ENCODE data around the gene PEAK3.

Gene PEAK3

DNA sequence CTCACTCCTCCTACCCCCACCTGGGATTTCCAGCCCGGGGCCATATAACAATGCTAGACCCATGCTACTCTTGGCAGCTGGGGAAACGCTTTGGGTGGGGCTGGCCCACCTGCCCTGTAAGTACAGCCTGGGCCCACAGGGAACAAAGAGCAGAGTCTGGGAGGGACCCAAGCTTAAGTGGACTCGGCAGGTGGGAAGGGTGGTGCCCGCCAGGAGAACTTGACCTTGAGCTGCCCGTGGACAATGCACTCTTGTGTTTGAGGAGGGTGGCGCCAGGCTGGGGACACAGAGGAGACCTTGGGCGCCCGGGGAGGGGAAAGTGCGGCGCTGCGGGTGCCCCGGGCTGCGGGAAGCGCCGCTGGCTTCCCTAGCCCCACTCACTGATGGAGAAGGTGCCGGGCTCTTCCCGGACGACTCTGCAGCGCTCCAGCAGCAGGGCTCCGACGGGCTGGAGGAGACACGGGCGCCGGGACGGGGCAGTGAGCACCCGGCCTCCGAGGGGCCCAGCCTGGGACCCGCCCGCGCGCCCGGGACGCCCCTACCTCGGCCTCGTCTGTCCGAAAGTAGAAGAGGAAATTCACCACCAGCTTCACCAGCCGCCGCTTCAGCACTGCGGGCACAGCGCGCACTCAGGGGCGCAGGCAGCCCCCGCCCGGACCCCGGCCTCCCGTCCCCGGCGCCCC is 46.5 kb downstream of the PEAK3 start:
- peak; percentile 92 for DNase-seq

DNA sequence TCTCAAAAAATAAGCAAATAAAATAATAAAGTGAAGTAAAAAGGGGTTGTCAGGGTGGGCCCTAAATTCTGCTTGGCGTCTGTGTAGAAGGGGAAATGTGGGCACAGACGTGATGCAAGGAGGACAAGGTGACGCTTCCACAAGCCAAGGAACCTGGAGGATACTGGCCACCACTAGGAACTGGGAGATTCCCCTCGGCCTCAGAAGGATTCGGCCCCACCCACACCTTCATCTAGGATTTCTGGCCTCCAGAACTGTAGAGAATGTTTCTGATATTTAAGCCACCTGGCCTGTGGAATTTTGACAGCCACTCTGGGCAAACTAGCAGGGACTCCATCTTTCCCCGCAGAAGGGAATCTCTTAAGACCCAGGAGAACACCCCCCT is 47.0 kb downstream of the PEAK3 start:
- DNase-seq: no peak

DNA sequence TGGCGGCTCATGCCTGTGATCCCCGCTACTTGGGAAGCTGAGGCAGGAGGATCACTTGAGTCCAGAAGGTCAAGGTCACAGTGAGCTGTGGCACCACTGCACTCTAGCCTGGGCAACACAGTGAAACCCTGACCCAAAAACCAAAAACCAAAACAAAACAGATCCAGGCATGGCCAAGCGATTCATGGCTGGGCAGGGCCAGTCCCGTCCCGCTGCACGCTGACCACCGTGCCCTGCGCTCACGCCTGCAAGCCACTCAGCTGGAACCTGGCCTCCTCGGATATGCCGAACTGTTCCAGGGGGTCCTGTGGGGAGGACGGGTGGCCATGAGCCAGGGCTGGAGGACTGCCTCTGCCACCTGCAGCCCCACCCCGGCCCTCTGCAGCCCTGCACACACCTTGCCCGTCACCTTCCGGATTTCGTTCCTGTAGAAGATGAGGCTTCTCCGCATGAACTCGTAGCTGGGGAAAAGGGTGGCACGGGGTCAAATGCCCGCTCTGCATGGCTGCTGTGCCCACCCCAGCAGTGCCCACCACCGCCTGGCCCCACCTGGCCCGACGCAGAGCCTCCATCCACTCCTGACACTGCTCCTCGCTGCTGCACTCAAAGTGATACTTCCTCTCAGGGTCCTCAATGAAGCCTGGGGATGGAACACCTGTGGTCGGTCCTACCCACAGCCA is 48.2 kb downstream of the PEAK3 start:
- no peak for DNase-seq

- DNase-seq: no peak
Measured at GRCh38 chr19:2232286-2233151, 49.5 kb downstream of the PEAK3 start.

DNA sequence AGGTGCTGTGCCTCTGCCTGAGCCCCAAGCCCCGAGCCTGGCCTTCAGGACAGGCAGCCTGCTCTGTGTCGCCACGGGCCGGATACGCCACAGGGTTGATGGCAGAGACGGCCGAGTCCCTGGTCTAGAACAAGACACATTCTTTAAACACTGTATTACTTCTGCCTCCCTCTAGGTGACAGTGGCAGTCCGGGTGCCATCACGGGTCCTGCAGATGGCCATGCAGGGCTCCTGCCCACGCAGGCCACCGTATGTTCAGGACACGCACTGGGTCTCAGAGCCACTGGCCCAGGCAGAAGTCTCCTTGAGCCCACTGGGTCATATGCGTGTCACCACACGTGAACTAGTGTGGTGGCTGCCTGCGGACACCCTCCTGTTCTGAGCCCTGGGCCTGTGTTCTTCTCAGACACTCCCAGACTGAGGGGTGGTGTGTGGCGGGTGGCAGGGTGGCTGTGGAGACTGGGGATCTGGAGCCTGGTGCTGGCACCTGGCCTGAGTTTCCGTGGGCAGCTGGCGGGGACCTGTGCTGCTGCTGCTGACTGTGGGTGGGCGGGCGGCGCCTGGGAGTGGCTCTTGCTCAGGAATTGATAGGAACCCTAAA is 50.3 kb downstream of the PEAK3 start:
- DNase-seq: no peak

DNA sequence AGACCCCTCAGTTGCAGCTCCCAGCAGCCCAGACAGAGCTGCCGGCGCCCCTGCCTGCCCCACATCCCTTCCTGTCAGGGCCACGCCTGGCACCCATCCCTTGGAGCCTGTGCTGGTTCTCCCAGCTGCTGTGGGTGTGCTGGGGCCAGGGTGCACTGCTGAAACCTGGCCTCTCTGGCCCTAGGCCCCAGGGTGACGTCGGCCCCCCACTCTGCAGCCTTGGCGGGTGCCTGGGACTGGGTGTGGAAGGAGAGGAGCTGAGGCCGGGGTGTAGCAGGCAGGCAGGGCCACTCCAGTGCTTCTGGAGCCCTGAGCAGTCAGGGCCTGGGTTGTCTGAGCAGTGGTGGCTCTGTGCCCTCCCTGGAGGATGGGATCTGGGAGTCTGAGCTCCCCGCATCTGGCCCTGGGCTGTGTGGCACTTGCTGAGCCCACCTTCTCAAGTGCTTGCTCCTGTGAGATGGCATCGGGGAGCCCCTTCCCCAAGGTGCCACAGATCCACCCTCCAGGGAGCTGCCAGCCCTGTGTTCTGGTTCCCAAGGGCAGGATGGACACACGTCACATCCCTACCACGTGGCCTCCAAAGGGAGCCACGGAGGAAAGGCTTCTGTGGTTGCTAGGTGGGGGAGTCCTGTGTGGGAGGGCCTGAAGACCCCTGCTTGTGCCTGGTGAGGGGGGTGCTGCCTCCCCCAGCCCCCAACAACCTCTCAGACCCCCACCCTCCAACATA is 51.0 kb downstream of the PEAK3 start:
- DNase-seq: no peak

- no peak for DNase-seq
Measured at GRCh38 chr19:2230033-2230531, 51.9 kb downstream of the PEAK3 start.

- no peak for DNase-seq
Measured at GRCh38 chr19:2229103-2230032, 52.6 kb downstream of the PEAK3 start.

- no peak for DNase-seq
Measured at GRCh38 chr19:2228157-2229030, 53.6 kb downstream of the PEAK3 start.

DNA sequence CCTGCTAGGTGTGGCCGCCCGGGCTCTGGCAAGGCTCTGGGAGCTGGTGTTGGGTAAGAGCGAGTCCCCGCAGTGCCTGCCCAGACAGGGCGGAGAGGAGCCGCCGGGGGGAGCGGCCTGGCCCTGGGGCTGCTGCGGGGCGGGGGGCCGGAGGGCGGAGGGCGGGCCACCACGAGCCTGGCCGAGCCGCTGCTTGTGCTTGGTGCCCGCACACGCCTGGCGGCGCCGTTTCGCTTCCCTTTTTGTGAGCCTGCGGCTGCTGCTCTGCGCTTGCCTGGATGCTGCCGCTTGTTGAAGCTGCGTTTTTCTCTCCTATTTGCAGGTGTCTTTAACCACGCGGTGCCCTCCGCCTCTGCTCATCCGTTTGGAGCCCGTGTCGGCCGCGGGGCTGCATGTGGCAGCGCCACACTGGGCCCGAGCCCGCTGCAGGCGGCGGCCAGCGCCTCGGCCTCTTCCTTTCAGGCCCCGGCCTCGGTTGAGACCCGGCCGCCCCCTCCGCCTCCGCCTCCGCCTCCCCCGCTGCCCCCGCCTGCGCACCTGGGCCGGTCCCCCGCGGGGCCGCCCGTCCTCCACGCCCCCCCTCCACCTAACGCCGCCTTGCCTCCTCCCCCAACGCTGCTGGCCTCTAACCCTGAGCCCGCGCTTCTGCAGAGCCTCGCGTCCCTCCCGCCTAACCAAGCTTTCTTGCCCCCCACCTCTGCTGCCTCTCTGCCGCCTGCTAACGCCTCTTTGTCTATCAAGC is 54.4 kb downstream of the PEAK3 start:
- DNase-seq: no peak

DNA sequence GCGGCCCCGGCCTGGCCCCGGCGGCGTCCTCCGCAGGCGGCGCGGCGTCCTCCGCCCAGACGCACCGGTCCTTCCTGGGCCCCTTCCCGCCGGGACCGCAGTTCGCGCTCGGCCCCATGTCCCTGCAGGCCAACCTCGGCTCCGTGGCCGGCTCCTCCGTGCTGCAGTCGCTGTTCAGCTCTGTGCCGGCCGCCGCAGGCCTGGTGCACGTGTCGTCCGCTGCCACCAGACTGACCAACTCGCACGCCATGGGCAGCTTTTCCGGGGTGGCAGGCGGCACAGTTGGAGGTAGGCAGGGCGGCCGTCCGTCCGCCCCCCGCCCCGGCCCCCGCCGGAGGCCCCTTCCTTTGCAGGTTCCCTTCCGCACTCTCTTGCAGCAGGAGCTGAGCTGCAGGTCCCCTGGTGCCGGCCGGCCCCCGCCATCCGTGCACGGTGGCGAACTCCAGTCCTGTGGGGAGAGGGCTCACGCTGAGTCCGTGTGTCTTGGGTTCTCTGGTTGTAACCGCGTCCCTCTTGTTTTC is 55.1 kb downstream of the PEAK3 start:
- DNase-seq: no peak

DNA sequence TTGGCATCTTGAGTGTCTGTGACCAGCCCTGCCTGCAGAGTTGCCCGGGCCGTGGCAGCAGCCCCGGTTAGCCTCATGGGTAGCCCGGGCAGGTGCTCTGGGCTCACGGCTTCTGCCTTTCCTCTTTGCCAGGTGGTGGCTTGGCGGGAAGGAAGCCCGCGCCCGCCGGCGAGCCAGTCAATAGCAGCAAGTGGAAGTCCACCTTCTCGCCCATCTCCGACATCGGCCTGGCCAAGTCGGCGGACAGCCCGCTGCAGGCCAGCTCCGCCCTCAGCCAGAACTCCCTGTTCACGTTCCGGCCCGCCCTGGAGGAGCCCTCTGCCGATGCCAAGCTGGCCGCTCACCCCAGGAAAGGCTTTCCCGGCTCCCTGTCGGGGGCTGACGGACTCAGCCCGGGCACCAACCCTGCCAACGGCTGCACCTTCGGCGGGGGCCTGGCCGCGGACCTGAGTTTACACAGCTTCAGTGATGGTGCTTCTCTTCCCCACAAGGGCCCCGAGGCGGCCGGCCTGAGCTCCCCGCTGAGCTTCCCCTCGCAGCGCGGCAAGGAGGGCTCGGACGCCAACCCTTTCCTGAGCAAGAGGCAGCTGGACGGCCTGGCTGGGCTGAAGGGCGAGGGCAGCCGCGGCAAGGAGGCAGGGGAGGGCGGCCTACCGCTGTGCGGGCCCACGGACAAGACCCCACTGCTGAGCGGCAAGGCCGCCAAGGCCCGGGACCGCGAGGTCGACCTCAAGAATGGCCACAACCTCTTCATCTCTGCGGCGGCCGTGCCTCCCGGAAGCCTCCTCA is 55.7 kb downstream of the PEAK3 start:
- no peak for DNase-seq

GRCh38 chr19:2225415-2226050 is 56.4 kb downstream of the PEAK3 start:
- DNase-seq: no peak

DNA sequence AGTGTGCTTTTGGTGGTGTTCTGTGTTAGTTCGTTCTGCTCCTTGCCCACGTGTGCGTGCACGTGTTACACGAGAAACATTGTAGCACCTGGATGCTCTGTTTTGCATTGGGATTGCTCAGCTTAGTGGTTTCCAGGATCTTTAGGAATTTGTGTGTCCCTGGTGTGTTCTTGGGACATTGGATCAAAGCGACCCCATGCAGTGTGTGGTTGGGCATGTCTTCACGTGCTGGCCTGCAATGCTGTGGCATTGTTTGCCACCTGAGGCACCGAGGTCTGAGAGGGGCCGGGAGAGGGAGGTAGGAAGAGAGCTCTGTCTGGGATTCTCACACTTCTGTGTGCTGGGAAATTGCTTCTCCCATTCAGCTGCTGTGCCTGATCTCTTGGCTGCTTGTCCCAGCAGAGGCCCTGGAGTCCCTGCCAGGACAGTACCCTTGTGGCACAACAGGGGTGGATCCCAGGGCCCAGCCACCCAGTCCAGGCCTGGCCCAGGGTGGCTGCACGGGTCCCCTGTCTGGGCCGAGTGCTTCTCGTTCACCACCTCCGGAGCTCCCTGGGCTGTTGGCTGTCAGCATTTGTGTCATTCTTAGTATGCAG is 57.1 kb downstream of the PEAK3 start:
- no peak for DNase-seq

All from NCI-H345 (cell line).